Measurements from ENCODE around the gene CAMK2B. TPM values are rescaled to one million over a fixed set of nuclear protein-coding genes. Genes with fewer than 3 reads are reported as not detected.

CAMK2B gene
- total and polyA plus RNA-seq, 5 donors from 2014 or later: not detected

DNA sequence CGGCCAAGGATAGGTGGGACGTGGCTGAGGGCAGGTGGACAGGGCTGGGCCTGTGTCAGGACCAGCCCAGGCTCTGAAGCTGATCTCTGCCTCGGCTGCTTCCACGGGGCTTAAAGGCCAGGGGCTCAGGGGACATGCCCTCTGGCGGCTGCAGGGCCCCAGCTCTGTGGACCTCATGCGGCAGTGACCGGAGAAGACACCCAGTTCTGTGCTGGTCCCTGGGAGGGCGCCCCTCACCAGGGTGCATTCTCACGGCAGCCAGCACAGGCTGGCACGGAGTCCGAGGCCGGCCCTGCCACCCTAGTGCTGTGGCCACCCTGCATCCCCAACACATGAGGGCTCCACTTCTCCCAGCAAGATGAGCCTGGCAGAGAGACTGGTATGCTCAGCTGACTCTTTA lies 94.3 kb downstream of the CAMK2B start:
- no peak overlapping the region for H3K4me3 ChIP-seq (ENCODE audit: low read depth, low read length)
- Mint-ChIP-seq H3K4me1 (no peaks in the 10 kb centered on the region), H3K9me3 (no peaks in the 10 kb centered on the region), H3K27me3 (no peaks in the 10 kb centered on the region), H3K4me3 (no peak overlapping the region), H3K36me3 (no peaks in the 10 kb centered on the region), H3K27ac (no peak overlapping the region)
- ATAC-seq (ENCODE audit: low read depth in 2 of 2) (no peak), DNase-seq (no peak)
- no peaks in the 10 kb centered on the region for H3K27me3 ChIP-seq (ENCODE audit: control insufficient read depth, insufficient read depth, low read length)
- H3K9me3 ChIP-seq (ENCODE audit: control insufficient read depth in 2 of 2, low read length in 2 of 2): no peaks in the 10 kb centered on the region
- H3K4me1 ChIP-seq (ENCODE audit: control insufficient read depth, insufficient read depth, low read length, poor library complexity, severe bottlenecking): no peaks in the 10 kb centered on the region
- no peaks in the 10 kb centered on the region for H3K36me3 ChIP-seq (ENCODE audit: control insufficient read depth, insufficient read depth, low read length)
- H3K27ac ChIP-seq (ENCODE audit: insufficient read depth, low read length, poor library complexity, severe bottlenecking): no peak overlapping the region

DNA sequence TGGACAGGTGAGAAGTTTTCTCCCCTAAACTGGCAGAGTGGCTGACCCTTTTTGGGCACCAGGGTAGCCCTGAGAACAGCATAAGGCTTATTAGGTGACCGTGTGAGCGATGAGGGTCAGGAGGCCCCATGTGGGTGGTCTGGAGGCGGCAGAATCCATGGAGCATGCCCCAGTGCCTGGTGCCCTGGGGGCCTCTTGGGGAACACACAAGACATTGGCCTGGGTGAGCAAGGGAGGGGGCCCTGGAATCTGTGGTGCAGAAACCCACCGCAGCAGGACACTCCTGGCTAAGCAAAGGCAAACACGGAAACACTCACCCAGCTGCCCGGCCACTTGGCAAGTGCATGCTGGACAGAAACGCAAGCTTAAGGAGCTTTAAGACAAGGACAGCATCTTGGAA lies 95.1 kb downstream of the CAMK2B start:
- Histone ChIP-seq H3K27me3 (ENCODE audit: control insufficient read depth, insufficient read depth, low read length) (no peaks in the 10 kb centered on the region), H3K4me3 (ENCODE audit: low read depth, low read length) (no peak overlapping the region), H3K9me3 (ENCODE audit: control insufficient read depth in 2 of 2, low read length in 2 of 2) (no peaks in the 10 kb centered on the region), H3K36me3 (ENCODE audit: control insufficient read depth, insufficient read depth, low read length) (no peaks in the 10 kb centered on the region), H3K4me1 (ENCODE audit: control insufficient read depth, insufficient read depth, low read length, poor library complexity, severe bottlenecking) (no peaks in the 10 kb centered on the region), H3K27ac (ENCODE audit: insufficient read depth, low read length, poor library complexity, severe bottlenecking) (no peak overlapping the region)
- Mint-ChIP-seq H3K27ac (no peak overlapping the region), H3K4me1 (no peaks in the 10 kb centered on the region), H3K4me3 (no peak overlapping the region), H3K9me3 (no peaks in the 10 kb centered on the region), H3K36me3 (no peaks in the 10 kb centered on the region), H3K27me3 (no peaks in the 10 kb centered on the region)
- ATAC-seq (ENCODE audit: low read depth in 2 of 2): no peak
- DNase-seq: no peak

DNA sequence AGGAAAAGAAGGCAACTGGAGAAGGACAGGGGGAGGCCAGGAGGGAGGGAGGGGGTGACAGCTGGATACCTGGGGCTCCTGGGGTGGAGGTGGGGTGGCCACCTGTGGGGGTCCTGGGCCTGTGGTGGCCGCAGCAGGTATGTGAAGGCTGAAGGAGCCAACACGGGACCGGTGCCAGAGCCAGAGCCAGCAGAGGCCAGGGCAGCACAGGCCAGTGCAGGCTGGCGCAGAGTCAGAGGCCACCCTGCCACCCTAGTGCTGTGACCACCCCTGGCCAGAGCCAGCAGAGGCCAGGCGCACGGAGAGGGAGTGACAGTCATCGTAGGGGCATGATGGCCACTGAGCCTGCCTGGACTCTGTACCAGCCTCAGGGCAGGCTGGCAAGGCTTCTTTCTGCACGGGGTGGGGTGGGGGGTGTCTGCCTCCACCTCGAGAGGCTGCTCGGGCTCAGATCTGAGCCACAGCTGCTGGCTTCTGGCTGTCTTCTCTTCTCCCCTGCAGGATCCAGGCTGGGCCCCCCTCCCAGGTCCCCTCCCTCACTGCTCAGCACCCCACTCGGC lies 95.8 kb downstream of the CAMK2B start:
- H3K27ac ChIP-seq (ENCODE audit: insufficient read depth, low read length, poor library complexity, severe bottlenecking): no peak overlapping the region
- Mint-ChIP-seq H3K4me1 (no peaks in the 10 kb centered on the region), H3K27me3 (no peaks in the 10 kb centered on the region), H3K36me3 (no peaks in the 10 kb centered on the region), H3K9me3 (no peaks in the 10 kb centered on the region), H3K27ac (no peak overlapping the region), H3K4me3 (no peak overlapping the region)
- no peaks in the 10 kb centered on the region for H3K27me3 ChIP-seq (ENCODE audit: control insufficient read depth, insufficient read depth, low read length)
- no peaks in the 10 kb centered on the region for H3K4me1 ChIP-seq (ENCODE audit: control insufficient read depth, insufficient read depth, low read length, poor library complexity, severe bottlenecking)
- peak in 1 of 2 donors; percentile 19 for ATAC-seq (ENCODE audit: low read depth in 2 of 2)
- no peaks in the 10 kb centered on the region for H3K9me3 ChIP-seq (ENCODE audit: control insufficient read depth in 2 of 2, low read length in 2 of 2)
- H3K36me3 ChIP-seq (ENCODE audit: control insufficient read depth, insufficient read depth, low read length): no peaks in the 10 kb centered on the region
- no peak for DNase-seq
- H3K4me3 ChIP-seq (ENCODE audit: low read depth, low read length): no peak overlapping the region

DNA sequence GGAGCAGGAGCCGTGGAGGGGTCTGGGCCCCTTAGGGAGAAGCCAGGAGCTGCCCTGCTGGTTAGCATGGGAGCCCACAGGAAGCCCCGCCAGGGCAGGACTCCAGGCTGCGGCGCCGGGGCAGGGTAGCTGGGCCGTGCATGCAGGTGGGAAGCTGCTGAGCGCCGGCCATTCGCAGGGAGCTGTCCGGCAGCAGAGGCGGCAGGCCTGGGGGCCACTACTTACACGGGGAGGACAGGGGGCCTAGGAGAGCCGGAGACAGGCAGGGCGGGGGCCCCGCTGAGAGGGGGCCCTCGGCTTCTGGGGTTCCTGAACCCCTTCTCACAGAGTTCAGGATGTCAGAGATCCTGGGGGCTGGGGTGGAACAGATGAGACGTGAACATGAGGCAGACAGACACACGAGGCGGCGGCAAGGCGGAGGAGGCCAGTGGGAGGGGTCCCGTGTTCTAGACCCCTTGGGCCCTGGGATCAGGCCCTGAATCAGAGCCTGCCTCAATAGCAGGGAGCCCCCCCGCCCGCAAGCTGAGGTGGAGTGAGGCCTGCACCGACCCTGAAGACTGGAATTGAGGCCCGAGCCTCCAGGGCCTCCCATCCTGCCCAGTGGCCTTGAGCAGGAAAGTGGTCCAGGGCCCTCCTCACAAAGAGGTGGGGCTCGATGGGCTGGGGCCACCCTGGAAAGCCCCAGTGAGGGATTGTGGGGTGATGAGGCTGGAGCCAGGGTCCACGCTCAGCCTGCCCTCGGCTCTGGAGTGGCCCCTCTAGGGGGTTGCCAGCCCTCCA lies 96.6 kb downstream of the CAMK2B start:
- Mint-ChIP-seq H3K4me3 (no peak overlapping the region), H3K36me3 (no peaks in the 10 kb centered on the region), H3K27me3 (no peaks in the 10 kb centered on the region), H3K27ac (no peak overlapping the region), H3K4me1 (no peaks in the 10 kb centered on the region), H3K9me3 (no peaks in the 10 kb centered on the region)
- H3K4me3 ChIP-seq (ENCODE audit: low read depth, low read length): no peak overlapping the region
- no peaks in the 10 kb centered on the region for H3K36me3 ChIP-seq (ENCODE audit: control insufficient read depth, insufficient read depth, low read length)
- H3K27ac ChIP-seq (ENCODE audit: insufficient read depth, low read length, poor library complexity, severe bottlenecking): no peak overlapping the region
- ATAC-seq (ENCODE audit: low read depth in 2 of 2): no peak
- no peak for DNase-seq
- no peaks in the 10 kb centered on the region for H3K4me1 ChIP-seq (ENCODE audit: control insufficient read depth, insufficient read depth, low read length, poor library complexity, severe bottlenecking)
- H3K27me3 ChIP-seq (ENCODE audit: control insufficient read depth, insufficient read depth, low read length): no peaks in the 10 kb centered on the region
- no peaks in the 10 kb centered on the region for H3K9me3 ChIP-seq (ENCODE audit: control insufficient read depth in 2 of 2, low read length in 2 of 2)

DNA sequence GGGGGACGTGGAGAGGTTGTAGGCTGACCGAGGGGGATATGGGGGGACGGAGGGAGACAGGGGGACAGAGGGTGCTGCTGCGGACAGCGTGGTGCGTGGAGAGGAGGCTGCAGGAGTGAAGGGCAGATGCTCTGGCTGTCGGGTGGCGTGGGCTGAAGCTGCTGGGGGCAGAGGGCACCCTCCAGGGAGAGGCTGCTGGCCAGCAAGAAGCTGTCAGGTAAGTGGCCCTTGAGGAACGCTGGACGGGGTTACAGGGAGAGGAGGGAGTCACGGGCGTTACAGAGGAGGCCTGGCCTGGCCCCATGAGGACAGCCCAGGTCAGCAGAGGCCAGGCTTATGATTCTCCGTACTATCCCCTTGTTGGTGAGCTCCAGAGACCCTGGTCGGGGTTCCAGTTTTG lies 97.5 kb downstream of the CAMK2B start:
- Mint-ChIP-seq H3K4me1 (no peaks in the 10 kb centered on the region), H3K27me3 (no peaks in the 10 kb centered on the region), H3K9me3 (no peaks in the 10 kb centered on the region), H3K36me3 (no peaks in the 10 kb centered on the region), H3K4me3 (no peak overlapping the region), H3K27ac (no peak overlapping the region)
- Histone ChIP-seq H3K27ac (ENCODE audit: insufficient read depth, low read length, poor library complexity, severe bottlenecking) (no peak overlapping the region), H3K9me3 (ENCODE audit: control insufficient read depth in 2 of 2, low read length in 2 of 2) (no peaks in the 10 kb centered on the region), H3K27me3 (ENCODE audit: control insufficient read depth, insufficient read depth, low read length) (no peaks in the 10 kb centered on the region), H3K4me1 (ENCODE audit: control insufficient read depth, insufficient read depth, low read length, poor library complexity, severe bottlenecking) (no peaks in the 10 kb centered on the region), H3K4me3 (ENCODE audit: low read depth, low read length) (no peak overlapping the region), H3K36me3 (ENCODE audit: control insufficient read depth, insufficient read depth, low read length) (no peaks in the 10 kb centered on the region)
- ATAC-seq (ENCODE audit: low read depth in 2 of 2): no peak
- DNase-seq: no peak

DNA sequence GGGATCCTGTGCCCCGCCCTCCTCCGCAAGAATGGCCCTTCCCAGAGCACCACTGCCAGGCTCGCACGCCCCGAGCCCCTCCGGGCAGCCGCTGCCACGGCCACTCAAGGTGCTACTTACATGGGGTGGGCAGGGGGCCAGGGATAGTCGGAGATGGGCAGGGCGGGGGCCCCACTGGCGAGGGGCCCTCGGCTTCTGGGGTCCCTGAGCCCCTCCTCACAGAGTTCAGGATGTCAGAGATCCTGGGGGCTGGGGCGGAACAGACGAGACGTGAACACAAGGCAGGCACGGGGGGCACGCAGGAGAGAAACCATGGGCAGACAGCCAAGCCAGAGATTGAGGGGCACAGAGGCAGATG lies 99.0 kb downstream of the CAMK2B start:
- Histone ChIP-seq H3K27me3 (ENCODE audit: control insufficient read depth, insufficient read depth, low read length) (no peaks in the 10 kb centered on the region), H3K9me3 (ENCODE audit: control insufficient read depth in 2 of 2, low read length in 2 of 2) (no peaks in the 10 kb centered on the region), H3K36me3 (ENCODE audit: control insufficient read depth, insufficient read depth, low read length) (no peaks in the 10 kb centered on the region), H3K4me1 (ENCODE audit: control insufficient read depth, insufficient read depth, low read length, poor library complexity, severe bottlenecking) (no peaks in the 10 kb centered on the region), H3K4me3 (ENCODE audit: low read depth, low read length) (no peak overlapping the region), H3K27ac (ENCODE audit: insufficient read depth, low read length, poor library complexity, severe bottlenecking) (no peak overlapping the region)
- no peaks in the 10 kb centered on the region for H3K9me3 Mint-ChIP-seq
- H3K27me3 Mint-ChIP-seq: no peaks in the 10 kb centered on the region
- DNase-seq (no peak), ATAC-seq (ENCODE audit: low read depth in 2 of 2) (no peak)
- no peaks in the 10 kb centered on the region for H3K4me1 Mint-ChIP-seq
- H3K27ac Mint-ChIP-seq: no peak overlapping the region
- no peak overlapping the region for H3K4me3 Mint-ChIP-seq
- no peaks in the 10 kb centered on the region for H3K36me3 Mint-ChIP-seq

DNA sequence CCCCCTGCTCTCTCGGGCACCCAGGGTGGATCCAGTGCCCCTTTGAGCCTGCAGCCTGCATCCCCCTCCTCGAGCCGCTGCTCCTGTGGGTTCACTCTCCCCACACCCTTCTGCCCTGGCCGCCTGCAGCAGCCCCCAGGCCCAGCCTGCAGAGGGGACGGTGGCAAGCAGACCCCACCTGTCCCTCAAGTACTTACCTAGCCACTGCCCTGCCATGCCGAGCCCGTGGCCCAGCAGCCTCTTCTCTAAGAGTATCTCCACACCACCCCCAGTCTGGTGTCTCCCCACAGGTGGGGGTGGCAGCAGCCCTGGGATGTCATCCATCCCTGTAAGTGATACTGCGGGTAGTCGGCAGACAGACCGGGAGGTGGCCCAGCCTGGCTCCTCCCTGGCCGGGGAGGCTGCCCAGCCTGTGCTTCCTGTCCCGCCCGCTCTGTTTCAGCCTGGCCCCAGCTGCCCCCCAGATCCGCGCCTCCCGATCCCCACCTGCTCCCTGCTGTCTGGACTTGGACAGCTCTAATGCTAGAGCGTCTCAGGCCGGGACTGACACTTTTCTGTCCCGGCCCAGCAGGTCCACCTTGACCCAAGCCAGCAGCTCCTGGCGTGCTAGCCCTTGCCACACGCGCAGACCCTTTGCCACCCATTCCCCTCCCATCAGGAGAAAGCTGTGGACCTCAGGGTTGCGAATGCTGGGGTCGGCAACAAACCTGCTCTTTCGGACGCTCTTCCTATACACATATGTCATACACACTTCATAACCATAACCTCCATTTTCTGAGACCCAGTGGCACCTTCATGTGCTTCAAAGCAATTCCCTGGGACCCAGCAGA lies 99.6 kb downstream of the CAMK2B start:
- ATAC-seq (ENCODE audit: low read depth in 2 of 2) (no peak), DNase-seq (no peak)
- Histone ChIP-seq H3K27me3 (ENCODE audit: control insufficient read depth, insufficient read depth, low read length) (no peaks in the 10 kb centered on the region), H3K4me3 (ENCODE audit: low read depth, low read length) (no peak overlapping the region), H3K27ac (ENCODE audit: insufficient read depth, low read length, poor library complexity, severe bottlenecking) (no peak overlapping the region), H3K36me3 (ENCODE audit: control insufficient read depth, insufficient read depth, low read length) (no peaks in the 10 kb centered on the region), H3K4me1 (ENCODE audit: control insufficient read depth, insufficient read depth, low read length, poor library complexity, severe bottlenecking) (no peaks in the 10 kb centered on the region), H3K9me3 (ENCODE audit: control insufficient read depth in 2 of 2, low read length in 2 of 2) (no peaks in the 10 kb centered on the region)
- no peak overlapping the region for H3K27ac Mint-ChIP-seq
- H3K9me3 Mint-ChIP-seq: no peaks in the 10 kb centered on the region
- H3K27me3 Mint-ChIP-seq: no peaks in the 10 kb centered on the region
- no peaks in the 10 kb centered on the region for H3K36me3 Mint-ChIP-seq
- H3K4me3 Mint-ChIP-seq: no peak overlapping the region
- H3K4me1 Mint-ChIP-seq: no peaks in the 10 kb centered on the region

Measured in CD4-positive, CD25-positive, alpha-beta regulatory T cell (primary cell).